Measurements from ENCODE around the gene ARHGAP42.

GRCh38 chr11:100759106-100759505 is 72.0 kb downstream of the ARHGAP42 start:
- no peak for TF ChIP-seq MAX (IDR thresholded peaks at IDR 0.05; ENCODE audit: low read depth, low read length)
- TF ChIP-seq POLR2A (IDR thresholded peaks at IDR 0.05; ENCODE audit: extremely low read depth, insufficient read length) = no peak
- TF ChIP-seq, protein P1, sequence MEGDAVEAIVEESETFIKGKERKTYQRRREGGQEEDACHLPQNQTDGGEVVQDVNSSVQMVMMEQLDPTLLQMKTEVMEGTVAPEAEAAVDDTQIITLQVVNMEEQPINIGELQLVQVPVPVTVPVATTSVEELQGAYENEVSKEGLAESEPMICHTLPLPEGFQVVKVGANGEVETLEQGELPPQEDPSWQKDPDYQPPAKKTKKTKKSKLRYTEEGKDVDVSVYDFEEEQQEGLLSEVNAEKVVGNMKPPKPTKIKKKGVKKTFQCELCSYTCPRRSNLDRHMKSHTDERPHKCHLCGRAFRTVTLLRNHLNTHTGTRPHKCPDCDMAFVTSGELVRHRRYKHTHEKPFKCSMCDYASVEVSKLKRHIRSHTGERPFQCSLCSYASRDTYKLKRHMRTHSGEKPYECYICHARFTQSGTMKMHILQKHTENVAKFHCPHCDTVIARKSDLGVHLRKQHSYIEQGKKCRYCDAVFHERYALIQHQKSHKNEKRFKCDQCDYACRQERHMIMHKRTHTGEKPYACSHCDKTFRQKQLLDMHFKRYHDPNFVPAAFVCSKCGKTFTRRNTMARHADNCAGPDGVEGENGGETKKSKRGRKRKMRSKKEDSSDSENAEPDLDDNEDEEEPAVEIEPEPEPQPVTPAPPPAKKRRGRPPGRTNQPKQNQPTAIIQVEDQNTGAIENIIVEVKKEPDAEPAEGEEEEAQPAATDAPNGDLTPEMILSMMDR (IDR thresholded peaks at IDR 0.05; ENCODE audit: low read depth, low read length) = no peak
- no peak for TF ChIP-seq MYC (IDR thresholded peaks at IDR 0.05; ENCODE audit: low read depth, low read length)
